GM06990 (cell line): ENCODE results near the gene COL9A3.

Source experiments
- DNase-seq: peaks from one replicate; pipeline ENCODE4 v3.0.0-alpha.2; 2011; ENCODE audit not compliant: insufficient read length; ENCODE audit errors: extremely low read depth
- H3K27me3 ChIP-seq: replicated peaks from 2 replicates; pipeline ENCODE4 v1.6.0; 2011; ENCODE audit warnings: low read length; ENCODE audit not compliant: control insufficient read depth, insufficient read depth
- H3K36me3 ChIP-seq: 2 replicates; pipeline ENCODE4 v1.5.1; 2011; ENCODE audit warnings: low read length; ENCODE audit not compliant: control insufficient read depth, insufficient read depth
- H3K4me3 ChIP-seq: replicated peaks from 2 replicates; pipeline ENCODE4 v1.5.1; 2011; ENCODE audit warnings: low read depth, mild to moderate bottlenecking, control low read depth, low read length
- TF ChIP-seq, protein P1 (sequence below): IDR thresholded peaks from 2 replicates; pipeline ENCODE4 v1.5.1; 2011; ENCODE audit warnings: low read length, control low read depth, mild to moderate bottlenecking, inconsistent platforms; ENCODE audit not compliant: insufficient read depth, poor library complexity, severe bottlenecking

COL9A3 gene

DNA sequence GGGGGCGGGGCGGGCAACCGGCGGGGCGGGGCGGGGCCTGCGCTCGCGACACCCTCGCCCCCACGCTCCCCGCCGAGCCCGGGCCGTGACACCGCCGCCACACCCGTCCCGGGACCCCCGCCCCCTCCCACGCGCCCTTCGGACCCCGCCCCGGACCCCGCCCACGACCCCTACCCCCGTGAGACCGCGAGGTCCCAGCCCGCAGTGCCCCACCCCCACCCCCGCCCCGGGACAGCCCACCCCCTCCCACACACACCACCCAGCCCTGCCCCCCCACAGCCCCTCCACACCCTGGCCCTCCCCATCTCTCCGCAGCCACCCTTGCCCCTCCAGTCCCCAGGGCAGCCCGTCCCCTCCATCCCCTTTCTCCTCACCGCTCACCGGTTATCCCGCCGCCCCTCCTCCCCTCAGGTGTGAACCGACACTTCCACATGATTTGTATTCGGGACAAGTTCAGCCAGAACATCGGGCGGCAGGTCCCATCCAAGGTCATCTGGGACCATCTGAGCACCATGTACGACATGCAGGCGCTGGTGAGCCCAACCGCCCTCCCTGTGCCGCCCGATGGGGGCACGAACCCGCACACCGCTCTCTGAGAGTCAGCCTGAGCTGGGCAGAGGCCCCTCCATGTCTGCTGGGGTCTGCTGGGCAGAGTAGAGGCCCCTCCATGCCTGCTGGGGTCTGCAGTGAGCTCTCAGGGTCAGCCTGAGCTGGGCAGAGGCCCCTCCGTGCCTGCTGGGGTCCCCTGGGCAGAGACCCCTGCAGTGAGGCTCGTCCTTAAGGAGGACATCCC, 20.0 kb upstream of the COL9A3 start:
- H3K27me3 ChIP-seq, result no peaks in the 10 kb centered on the region
- TF ChIP-seq, protein P1, sequence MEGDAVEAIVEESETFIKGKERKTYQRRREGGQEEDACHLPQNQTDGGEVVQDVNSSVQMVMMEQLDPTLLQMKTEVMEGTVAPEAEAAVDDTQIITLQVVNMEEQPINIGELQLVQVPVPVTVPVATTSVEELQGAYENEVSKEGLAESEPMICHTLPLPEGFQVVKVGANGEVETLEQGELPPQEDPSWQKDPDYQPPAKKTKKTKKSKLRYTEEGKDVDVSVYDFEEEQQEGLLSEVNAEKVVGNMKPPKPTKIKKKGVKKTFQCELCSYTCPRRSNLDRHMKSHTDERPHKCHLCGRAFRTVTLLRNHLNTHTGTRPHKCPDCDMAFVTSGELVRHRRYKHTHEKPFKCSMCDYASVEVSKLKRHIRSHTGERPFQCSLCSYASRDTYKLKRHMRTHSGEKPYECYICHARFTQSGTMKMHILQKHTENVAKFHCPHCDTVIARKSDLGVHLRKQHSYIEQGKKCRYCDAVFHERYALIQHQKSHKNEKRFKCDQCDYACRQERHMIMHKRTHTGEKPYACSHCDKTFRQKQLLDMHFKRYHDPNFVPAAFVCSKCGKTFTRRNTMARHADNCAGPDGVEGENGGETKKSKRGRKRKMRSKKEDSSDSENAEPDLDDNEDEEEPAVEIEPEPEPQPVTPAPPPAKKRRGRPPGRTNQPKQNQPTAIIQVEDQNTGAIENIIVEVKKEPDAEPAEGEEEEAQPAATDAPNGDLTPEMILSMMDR, result no peak
- DNase-seq, result no peak
- H3K4me3 ChIP-seq, result peak overlapping the region; percentile 71
- H3K36me3 ChIP-seq, result peaks cover 15% of the 10 kb centered on the region

DNA sequence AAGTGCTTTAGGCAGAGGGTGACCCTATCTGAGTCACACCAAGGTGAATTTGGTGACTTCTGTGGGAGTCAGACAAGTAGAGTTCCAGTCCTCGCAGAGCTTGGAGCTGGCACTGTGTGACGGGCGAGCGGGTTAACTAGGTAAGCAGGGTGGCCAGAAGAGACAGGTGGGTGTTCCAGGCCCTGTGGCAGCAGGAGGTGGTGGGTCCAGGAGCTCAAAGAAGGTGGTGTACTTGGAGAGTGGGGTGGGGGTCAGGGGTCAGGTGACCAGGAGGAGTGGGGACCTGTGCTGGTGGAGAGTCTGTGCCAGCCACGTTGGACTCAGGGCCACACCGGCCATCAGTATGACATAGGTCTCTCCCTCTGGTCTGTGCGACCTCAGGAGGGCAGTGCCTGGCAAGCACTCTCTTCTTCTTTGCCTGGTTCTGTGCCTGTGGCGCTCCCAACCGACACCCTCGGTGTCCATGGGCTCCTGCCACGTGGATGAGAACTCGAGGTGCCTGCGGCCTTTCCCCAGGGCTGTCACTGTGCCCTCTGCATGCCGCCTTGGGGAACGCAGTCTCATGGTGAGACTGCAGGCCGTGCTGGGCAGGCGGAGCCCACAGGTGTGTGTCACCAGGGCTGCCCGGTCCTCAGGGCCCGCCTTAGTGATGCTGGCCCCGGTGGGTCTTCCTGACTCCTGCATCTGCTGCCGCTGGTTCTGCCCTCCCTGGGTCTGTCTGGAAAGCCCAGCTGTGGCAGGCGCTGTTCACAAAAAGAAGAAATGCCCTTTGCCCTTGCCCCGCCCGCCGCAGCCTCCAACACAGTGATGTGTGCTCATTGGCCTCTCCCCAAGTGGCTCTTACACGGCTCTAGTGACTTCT, 18.9 kb upstream of the COL9A3 start:
- DNase-seq, result no peak
- TF ChIP-seq, protein P1, result no peak
- Histone ChIP-seq H3K4me3 (no peak overlapping the region), H3K36me3 (peaks cover 15% of the 10 kb centered on the region), H3K27me3 (no peaks in the 10 kb centered on the region)

DNA sequence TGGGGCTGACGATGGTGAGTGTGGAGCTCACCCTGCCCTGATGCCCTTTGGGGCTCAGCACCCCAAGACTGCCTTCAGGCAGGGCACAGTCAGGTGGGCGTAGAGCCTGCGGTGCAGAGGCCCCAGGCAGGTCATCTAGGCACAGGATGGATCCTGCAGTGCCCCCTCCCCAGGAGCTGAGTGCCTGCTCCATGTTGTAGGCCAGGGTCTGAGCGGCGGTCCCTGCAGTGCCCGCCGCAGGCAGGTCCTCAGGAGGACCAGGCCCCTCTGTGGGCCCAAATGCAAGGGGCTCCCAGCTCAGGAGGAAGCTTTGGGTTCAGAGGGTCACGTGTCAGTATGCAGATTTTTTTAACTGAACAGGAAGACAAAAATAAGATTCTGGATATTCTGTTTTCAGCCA, 17.8 kb upstream of the COL9A3 start:
- H3K36me3 ChIP-seq, result peaks cover 15% of the 10 kb centered on the region
- no peak for DNase-seq
- H3K27me3 ChIP-seq, result no peaks in the 10 kb centered on the region
- H3K4me3 ChIP-seq, result no peak overlapping the region
- TF ChIP-seq, protein P1, result no peak

DNA sequence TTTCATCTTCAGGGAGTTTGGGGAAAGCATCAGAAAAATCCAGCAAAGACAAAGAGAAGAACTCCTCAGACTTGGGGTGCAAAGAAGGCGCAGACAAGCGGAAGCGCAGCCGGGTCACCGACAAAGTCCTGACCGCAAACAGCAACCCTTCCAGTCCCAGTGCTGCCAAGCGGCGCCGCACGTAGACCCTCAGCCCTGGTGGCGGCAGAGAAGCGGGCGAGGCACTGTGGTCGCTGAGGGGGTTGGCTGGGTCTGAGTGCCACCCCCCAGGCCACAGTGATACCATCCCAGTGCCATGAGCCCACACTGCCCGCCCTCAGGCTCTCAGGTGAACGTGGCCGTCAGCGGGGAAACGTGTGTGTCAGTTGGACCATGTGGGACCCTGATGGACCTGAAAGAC, 17.4 kb upstream of the COL9A3 start:
- Histone ChIP-seq H3K27me3 (no peaks in the 10 kb centered on the region), H3K4me3 (no peak overlapping the region), H3K36me3 (peaks cover 15% of the 10 kb centered on the region)
- TF ChIP-seq, protein P1, result no peak
- DNase-seq, result no peak

DNA sequence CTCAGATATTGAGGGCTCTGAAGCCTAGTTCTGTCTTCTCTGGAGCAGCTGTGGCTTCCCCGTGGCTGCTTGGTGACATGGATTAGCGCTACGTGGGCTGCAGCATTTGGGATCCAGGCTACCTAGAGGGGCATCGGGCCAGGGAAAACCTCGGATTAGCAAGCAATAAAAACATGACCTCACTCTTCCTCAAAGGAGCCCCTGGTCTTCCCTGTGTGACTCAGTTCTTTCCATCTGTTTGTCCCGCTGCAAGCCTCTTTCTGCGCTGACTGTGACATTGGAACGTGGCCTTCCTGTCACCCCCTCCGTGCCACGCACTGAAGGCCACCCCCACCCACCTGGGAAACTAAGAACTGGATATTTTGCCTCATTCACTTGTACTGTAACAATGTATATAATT, 17.0 kb upstream of the COL9A3 start:
- TF ChIP-seq, protein P1, result no peak
- Histone ChIP-seq H3K36me3 (peaks cover 15% of the 10 kb centered on the region), H3K4me3 (no peak overlapping the region), H3K27me3 (no peaks in the 10 kb centered on the region)
- no peak for DNase-seq
